Upper lobe of left lung (tissue), 4 donors: ENCODE data around the gene ZNF219.

Experiments
- CTCF ChIP-seq, 6 experiments: fragments of 450-650 bp in 4 of 6; fragments of 200-600 bp in 2 of 6; sonication (generic) in 2 of 6; IDR thresholded peaks; one replicate each; pipeline ENCODE4 v1.5.1; 2016 to 2019; ENCODE audit warnings: antibody characterized with exemption in 6 of 6
- POLR2AphosphoS5 ChIP-seq, 2 donors: sonication (generic); formaldehyde crosslinking; IDR thresholded peaks; one replicate each; pipeline ENCODE4 v1.5.1; 2017; ENCODE audit warnings: antibody characterized with exemption in 2 of 2

- TF ChIP-seq POLR2AphosphoS5 (IDR thresholded peaks at IDR 0.05) (no peak), CTCF (IDR thresholded peaks at IDR 0.05) (no peak)
Measured at GRCh38 chr14:21120686-21121085, 22.2 kb upstream of the ZNF219 start.
